CD4-positive, alpha-beta T cell treated with Interleukin-4 for 1 hour (primary cell): ENCODE data around the gene KSR1.
"Not testable (repeated sequence)": the region's sequence is repeated elsewhere in the genome, so short reads cannot be mapped to it uniquely, and the experiment has no call there.

Experiments
- DNase-seq, 2 donors: peaks; one replicate each; pipeline ENCODE4 v3.0.0-alpha.2; 2020 to 2022

Gene KSR1

GRCh38 chr17:27496437-27496943 lies 40.2 kb downstream of the KSR1 start:
- no peak for DNase-seq

GRCh38 chr17:27496971-27497370 lies 40.7 kb downstream of the KSR1 start:
- no peak for DNase-seq

- DNase-seq, result no peak
Observed at GRCh38 chr17:27497696-27498095, 41.4 kb downstream of the KSR1 start.

GRCh38 chr17:27498615-27499309 lies 42.5 kb downstream of the KSR1 start:
- DNase-seq, result no peak

GRCh38 chr17:27499451-27500265 lies 43.4 kb downstream of the KSR1 start:
- DNase-seq, result no peak

GRCh38 chr17:27501338-27501737 lies 45.1 kb downstream of the KSR1 start:
- DNase-seq, result not testable (repeated sequence)

- DNase-seq, result no peak
Observed at GRCh38 chr17:27502526-27503324, 46.5 kb downstream of the KSR1 start.

- DNase-seq, result no peak
Observed at GRCh38 chr17:27503611-27504010, 47.4 kb downstream of the KSR1 start.

- no peak for DNase-seq
Observed at GRCh38 chr17:27504188-27504995, 48.1 kb downstream of the KSR1 start.

GRCh38 chr17:27506348-27507218 lies 50.3 kb downstream of the KSR1 start:
- peak in 1 of 2 donors; percentile 43 for DNase-seq

- DNase-seq, result no peak
Observed at GRCh38 chr17:27511168-27511883, 55.1 kb downstream of the KSR1 start.

- no peak for DNase-seq
Observed at GRCh38 chr17:27512031-27512430, 55.8 kb downstream of the KSR1 start.

GRCh38 chr17:27512511-27513346 lies 56.5 kb downstream of the KSR1 start:
- DNase-seq, result no peak

- DNase-seq, result no peak
Observed at GRCh38 chr17:27513849-27514248, 57.6 kb downstream of the KSR1 start.

GRCh38 chr17:27514595-27515413 lies 58.6 kb downstream of the KSR1 start:
- no peak for DNase-seq

- DNase-seq, result no peak
Observed at GRCh38 chr17:27518048-27518447, 61.8 kb downstream of the KSR1 start.

GRCh38 chr17:27518545-27519521 lies 62.6 kb downstream of the KSR1 start:
- no peak for DNase-seq
